LoVo (cell line): ENCODE measurements around the gene CDC42BPG.

ENCODE experiments used
- DNase-seq: peaks from one replicate; pipeline ENCODE4 v3.0.0-alpha.2; 2016; ENCODE audit warnings: low spot score

CDC42BPG gene

DNA sequence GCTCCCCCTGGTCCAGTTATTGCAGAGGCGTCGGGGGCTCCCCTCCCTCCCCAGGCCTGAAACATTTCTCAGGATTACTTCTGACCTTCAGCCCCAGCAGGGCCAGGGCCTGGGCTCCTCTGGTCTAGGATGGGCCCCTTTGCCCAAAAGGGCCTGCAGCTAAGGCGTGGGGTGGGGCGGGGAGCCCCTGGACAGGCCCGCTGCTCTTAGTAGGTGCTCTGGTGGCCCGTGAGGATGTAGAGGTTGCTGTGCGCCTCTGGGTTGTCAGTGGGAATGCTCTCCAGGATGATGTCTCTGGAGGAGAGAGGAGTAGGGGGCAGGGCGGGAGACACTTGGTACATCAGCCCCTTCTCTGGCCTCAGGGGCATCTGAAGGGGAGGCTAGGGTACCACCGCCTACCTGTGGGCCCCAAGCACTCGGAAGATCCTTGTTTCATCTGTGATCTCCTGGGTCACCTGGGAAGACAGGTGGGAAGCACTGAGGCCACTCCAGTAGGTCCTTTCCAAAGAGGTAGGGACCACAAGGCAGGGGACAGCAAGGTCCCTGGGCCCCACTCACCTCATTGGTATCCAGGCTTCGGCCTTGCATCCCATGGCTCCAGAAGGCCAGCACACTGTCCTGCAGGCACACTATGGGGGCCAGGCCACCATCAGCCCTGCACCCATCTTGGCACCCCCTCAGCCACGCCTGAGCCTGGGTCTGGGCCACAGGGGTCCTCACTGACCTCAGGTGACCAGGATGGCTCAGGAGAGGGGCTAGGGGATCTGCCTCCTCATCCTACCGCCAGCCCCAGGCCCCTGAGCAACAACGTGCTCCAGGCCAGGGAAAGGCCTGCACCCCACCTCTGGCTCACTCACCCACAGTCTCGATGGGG lies 54.9 kb downstream of the CDC42BPG start:
- no peak for DNase-seq

DNA sequence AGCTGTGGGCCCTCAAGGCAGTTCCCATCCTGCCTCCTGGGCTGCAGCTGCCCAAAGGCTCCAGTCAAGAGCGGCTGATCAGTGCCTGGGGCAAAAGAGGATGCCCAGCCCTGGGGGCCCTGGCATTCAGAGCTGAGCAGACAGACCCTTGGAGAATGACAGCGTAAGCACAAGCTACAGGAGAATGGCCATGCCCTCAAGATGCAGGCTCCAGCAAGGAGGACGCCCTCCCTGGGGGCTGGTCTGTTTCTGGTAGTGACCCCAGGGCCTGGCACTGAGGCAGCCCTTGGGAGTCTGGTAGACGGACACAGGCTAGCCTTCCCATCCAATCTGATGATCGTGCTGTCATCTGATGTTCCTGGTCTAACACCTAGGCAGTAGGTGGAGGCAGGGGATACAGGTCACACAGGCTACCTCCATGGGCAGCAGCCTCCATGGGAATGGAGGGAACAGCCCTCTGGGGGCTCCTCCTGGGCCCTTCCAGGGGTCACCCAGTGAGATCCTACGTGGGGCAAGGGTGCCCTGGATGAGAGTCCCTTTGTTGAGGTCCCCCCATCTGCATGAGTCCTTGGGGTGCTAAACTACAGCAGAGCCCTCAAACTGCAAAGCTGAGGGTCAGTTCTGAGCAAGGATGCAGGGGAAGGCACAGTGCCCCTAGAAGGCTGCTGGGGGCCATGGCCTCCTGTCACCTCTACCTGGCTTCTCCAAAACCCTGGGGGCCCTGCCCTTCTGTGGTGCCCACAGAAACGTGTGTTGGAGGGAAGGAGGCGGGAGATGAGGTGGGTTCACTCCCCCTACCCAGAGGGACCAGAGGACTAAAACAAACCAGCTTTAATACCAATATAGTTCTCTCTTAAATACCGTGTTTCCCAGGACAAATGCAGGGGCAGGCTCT lies 55.9 kb downstream of the CDC42BPG start:
- no peak for DNase-seq

- DNase-seq = peak; percentile 18
Measured at GRCh38 chr11:64787526-64788320, 56.7 kb downstream of the CDC42BPG start.

GRCh38 chr11:64786308-64786707 lies 58.1 kb downstream of the CDC42BPG start:
- no peak for DNase-seq

GRCh38 chr11:64784813-64785581 lies 59.5 kb downstream of the CDC42BPG start:
- no peak for DNase-seq

DNA sequence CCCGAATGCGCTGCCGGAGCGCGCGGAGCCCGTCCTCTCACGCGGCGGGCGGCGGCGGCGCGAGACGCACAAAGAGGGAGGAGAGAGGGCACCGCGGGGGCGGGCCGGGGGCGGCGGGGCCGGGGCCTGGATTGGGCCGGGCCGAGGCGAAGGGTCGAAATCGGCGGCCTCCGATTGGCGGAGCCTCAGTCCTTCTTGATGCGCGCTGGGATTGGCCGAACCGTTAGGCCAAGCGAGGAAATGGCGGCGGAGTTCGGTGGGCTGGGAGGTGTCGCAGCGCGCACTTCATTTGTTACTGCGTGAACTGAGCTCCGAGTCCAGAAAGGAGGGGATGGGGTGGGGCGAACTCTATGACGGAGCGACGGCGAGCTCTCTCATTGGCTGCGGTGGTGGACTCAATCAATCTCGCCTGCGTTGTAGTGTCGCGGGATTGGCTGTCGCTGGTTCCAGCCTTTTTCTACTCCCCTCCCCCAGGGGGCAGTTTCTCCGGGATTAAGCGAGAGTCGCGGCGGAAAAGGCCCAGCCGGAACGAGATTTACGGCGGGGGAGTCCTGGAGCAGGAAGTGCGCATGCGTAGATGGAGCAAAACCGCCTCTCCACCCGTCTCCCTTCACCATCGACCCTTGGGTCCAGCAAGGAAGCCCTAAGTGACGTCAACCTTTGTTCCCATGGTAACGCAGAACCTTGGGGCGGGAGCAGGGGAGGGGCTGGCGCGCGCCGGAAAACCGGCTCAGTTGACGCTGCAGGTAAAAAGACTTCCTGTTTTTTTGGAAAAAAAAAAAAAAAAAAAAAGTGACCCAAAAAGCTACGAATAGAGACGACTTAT lies 65.8 kb downstream of the CDC42BPG start, which contains the start of gene SF1:
SF1 (minus strand) TSS at position 70 of the 826 bp plus-strand sequence. CDS start 150 bp downstream, outside the sequence.
- peak; percentile 99 for DNase-seq

- no peak for DNase-seq
Measured at GRCh38 chr11:64778223-64778472, 66.3 kb downstream of the CDC42BPG start.

- DNase-seq = peak; percentile 77
Measured at GRCh38 chr11:64777449-64778222, 66.8 kb downstream of the CDC42BPG start.

DNA sequence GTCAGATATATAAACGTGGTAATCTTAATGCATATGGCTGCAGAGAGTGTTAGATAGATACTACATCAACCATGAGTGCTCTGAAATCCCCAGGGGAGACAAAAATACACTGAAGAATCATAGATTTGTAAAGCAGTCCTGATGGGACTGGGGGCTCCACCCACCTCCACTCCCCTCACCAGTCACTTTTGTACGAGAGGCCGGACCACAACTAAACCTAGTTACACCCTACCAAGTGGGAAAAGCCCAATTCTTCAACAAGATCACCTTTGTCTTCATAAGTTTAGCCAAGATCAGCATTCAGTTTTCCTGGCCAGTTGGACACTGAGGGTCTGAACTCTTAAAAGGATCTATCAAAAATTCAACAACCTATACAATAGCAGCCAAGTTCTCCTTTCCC lies 67.6 kb downstream of the CDC42BPG start:
- DNase-seq = no peak

DNA sequence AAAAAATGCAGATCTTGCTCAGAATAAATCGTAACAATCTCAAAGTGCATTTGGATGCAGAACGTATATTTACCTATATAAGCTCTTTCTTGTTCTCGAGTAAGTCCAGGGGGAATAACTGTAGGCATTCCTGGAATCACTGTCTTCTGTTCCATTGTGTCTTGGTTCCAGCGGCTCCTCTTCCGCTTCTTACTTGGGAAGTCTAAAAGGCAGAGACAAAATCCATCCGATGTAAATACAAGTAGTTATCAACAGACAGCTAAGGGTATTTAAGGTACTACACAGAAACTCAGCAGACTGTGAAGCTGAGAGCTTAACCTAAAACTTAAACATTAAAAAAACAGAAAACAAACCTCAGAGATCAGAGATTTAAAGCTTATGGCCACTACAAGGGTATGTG lies 68.0 kb downstream of the CDC42BPG start:
- no peak for DNase-seq

DNA sequence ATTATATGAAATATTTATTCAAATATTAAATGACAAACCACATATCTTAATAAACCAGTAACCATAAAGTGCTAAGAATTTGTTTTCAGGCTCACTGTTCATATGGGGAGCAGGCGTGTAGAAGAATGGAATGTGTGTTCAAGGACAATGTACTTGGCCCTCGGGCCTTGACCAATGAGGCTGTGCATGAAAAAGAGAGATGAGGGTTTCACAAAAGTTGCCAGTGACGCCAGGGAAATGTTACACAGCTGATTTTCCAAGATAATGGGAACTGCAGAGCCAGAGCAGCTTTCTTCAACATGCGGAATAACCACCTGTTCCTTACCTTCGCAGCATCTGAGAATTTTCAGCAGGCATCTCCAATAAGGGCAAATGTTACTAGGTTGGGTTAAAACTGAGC lies 70.3 kb downstream of the CDC42BPG start:
- DNase-seq = no peak
